SH-SY5Y (cell line): Measurements from ENCODE around the gene DOCK3.

Experiments used
- GATA2 ChIP-seq: IDR thresholded peaks from 2 replicates; pipeline ENCODE4 v1.6.1; 2011; ENCODE audit warnings: mild to moderate bottlenecking, low read depth, low read length
- GATA3 ChIP-seq: IDR thresholded peaks from 2 replicates; pipeline ENCODE4 v1.6.1; 2011; ENCODE audit warnings: low read depth, mild to moderate bottlenecking, low read length, moderate library complexity

DNA sequence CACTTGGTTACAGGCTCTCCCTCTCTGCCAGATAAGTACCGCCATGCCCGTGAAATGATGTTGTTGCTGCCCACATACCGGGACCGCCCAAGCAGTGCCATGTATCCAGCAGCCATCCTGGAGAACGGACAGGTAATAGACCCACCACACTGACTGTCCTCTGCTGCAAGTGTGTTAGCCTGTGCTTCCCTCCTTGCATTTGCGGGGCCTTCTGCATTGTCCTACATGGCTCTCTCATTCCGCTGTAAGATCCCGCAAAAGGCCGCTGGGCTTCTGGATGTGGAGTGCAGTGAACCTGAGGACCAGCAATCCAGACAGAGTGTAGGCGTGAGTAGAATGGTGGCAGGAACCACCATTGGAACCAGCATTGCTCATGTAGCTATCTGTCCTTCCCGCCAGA lies 699.7 kb downstream of the DOCK3 start:
- no peak for TF ChIP-seq GATA2
- no peak for TF ChIP-seq GATA3
